Stimulated activated CD4-positive, alpha-beta T cell treated with anti-CD3 and anti-CD28 coated beads, Interleukin-2, amount 100 ng/mL, for 4 hours (primary cell): ENCODE results near the gene RIT1.

Source experiments
- DNase-seq: peaks from one replicate; pipeline ENCODE4 v3.0.0-alpha.2; 2020; ENCODE audit warnings: low read depth

Gene RIT1

DNA sequence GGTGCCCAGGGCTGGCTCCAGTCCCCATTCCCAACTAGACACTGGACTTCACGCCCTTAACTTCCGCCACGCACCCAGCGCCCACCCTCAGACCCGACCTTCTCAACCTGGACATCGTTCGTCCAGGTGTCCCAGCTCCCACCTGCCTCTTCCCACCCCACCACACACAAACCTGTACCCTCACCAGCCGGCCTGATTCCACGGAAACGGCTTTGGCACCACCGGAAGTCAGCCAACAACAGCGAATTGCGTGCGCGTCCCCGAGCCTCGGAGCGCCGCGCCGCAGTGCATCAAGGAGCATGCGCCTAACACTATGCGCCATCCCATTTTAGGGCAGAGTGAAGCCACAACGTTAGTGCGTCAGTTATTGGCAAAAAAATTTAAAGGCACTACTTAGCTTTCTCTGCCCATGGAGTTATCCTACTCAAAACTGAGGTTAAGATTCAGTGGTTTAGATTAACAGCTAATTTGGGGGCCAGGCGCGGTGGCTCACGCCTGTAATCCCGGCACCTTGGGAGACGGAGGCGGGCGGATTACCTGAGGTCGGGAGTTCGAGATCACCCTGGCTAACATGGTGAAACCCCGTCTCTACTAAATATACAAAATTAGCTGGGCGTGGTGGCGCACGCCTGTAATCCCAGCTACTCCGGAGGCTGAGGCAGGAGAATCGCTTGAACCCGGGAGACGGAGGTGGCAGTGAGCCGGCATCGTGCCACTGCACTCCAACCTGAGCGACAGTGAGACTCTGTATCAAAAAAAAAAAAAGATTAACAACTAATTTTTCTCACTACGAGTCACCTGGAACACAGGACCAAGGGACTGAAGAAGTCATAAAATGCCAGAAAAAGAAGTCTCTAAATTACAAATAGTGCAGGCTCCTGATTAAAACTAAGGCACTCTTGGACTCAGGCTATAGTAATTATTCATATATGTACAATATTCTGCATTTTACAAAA is 53.9 kb downstream of the RIT1 start, which contains the start of gene GON4L:
Gene GON4L (minus strand): TSS at position 240 of the 956 bp plus-strand sequence. CDS start 3,434 bp downstream, outside the sequence.
- DNase-seq: peak; percentile 82

DNA sequence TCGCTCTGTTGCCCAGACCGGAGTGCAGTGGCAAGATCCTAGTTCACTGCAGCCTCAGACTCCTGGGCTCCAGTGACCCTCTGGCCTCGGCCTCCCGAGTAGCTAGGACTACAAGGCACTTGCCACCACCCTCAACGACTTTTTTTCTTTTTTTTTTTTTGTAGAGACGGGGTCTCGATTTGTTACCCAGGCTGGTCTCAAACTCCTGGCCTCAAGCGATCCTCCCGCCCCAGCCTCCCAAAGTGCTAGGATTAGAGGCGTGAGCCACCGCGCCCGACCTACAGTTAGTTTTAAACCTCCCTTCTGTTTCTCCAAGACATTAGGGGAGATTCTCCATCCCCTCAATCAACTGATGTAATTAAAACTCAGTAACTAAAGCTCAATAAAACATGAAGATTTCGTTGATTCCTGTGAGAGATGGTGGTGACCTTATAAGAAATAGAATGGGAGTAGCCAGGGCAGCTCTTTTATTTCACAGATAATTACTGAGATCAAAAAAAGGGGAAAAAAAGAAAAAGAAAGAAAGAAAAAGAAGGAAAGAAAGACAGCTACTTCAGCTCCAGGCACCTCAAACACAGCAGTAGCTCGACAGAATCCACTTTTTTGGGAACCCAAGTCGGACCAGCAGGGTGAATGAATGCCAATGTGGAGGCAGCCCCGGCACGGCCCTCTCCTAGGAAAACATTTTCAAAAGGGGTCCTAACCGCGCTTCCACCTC is 54.7 kb downstream of the RIT1 start:
- no peak for DNase-seq

DNA sequence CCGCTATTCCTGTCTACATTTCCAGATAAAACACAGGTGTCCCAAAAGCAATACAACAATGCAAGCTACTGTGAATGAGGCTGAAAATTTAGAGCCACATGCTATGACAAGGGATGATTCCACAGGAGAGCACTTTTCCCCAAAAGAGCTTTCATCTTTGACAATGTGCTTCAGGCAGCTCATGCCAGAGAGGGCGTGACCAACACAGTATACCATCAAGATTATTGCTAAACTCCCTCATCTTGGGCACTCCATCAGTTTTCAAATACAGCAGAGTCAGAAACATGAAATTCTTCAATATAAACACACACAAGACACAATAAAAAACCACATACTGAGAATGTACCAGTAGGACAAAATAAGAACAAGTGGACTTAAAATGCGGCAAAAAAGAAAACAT is 60.8 kb downstream of the RIT1 start:
- no peak for DNase-seq

DNA sequence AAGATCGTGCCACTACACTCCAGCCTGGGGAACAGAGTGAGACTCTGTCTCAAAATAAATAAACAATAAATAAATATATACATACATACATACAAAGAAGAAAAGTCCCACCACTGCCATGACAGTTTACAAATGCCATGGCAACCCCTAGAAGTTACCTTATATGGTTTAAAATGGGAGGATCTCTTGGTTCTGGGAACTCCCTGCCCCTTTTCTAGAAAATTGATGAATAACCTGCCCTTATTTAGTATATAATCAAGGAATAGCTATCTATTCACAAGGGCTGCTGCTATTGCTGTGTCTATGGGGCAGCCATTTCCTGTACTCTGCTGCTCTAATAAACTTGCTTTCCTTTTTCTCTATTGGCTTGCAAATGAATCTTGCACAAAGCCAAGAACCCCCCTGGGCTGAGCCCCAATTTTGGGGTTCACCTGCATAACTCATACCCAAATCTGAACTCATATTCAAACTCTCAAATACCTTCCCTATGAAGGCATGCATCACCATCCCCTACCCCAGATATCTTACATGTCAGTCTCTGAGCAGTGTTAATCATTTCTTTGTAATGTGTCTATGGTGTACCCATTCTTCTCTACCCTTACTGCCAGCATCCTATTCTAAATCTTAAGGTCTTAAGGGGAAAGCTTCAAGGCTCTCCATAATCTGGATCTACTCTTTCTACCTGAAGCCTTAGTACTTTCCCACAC is 63.2 kb downstream of the RIT1 start:
- no peak for DNase-seq
